Measurements from ENCODE around the gene TBC1D22A.
"Not testable (repeated sequence)": the region's sequence is repeated elsewhere in the genome, so short reads cannot be mapped to it uniquely, and the experiment has no call there.

The TBC1D22A gene

DNA sequence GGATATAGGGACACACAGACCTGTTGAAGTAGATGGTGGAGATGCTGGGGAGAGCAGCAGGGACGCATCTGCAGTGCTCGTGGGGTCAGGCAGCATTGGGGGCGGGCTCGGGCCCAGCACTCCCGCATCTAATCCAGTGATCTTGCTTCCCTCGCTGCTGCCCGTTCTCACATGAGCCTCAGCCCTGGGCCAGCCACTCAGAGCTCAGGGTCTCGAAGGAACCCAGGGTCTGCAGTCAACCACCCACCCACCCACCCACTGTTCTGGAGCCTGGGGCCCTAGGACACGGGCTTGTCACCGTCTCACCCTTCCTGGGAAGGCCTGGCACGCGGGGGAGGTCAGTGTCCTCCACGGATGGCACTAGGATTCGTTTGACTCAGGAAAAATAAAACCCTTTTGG is 406.0 kb downstream of the TBC1D22A start:
- Histone ChIP-seq H3K4me1 (no peaks in the 10 kb centered on the region), H3K9me3 (no peaks in the 10 kb centered on the region), H3K36me3 (peaks cover 9 to 39% (median 18%) of the 10 kb centered on the region in 3 donors), H3K4me3 (no peak overlapping the region), H3K27me3 (no peaks in the 10 kb centered on the region), H3K27ac (no peak overlapping the region)
- intact Hi-C loops (cut with DNase I; ENCODE audit: low total_unique reads), result no loop called here
- TF ChIP-seq, protein P1, sequence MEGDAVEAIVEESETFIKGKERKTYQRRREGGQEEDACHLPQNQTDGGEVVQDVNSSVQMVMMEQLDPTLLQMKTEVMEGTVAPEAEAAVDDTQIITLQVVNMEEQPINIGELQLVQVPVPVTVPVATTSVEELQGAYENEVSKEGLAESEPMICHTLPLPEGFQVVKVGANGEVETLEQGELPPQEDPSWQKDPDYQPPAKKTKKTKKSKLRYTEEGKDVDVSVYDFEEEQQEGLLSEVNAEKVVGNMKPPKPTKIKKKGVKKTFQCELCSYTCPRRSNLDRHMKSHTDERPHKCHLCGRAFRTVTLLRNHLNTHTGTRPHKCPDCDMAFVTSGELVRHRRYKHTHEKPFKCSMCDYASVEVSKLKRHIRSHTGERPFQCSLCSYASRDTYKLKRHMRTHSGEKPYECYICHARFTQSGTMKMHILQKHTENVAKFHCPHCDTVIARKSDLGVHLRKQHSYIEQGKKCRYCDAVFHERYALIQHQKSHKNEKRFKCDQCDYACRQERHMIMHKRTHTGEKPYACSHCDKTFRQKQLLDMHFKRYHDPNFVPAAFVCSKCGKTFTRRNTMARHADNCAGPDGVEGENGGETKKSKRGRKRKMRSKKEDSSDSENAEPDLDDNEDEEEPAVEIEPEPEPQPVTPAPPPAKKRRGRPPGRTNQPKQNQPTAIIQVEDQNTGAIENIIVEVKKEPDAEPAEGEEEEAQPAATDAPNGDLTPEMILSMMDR (IDR thresholded peaks at IDR 0.05), result no peak
- DNase-seq, result peak in 1 of 2 donors; percentile 18

DNA sequence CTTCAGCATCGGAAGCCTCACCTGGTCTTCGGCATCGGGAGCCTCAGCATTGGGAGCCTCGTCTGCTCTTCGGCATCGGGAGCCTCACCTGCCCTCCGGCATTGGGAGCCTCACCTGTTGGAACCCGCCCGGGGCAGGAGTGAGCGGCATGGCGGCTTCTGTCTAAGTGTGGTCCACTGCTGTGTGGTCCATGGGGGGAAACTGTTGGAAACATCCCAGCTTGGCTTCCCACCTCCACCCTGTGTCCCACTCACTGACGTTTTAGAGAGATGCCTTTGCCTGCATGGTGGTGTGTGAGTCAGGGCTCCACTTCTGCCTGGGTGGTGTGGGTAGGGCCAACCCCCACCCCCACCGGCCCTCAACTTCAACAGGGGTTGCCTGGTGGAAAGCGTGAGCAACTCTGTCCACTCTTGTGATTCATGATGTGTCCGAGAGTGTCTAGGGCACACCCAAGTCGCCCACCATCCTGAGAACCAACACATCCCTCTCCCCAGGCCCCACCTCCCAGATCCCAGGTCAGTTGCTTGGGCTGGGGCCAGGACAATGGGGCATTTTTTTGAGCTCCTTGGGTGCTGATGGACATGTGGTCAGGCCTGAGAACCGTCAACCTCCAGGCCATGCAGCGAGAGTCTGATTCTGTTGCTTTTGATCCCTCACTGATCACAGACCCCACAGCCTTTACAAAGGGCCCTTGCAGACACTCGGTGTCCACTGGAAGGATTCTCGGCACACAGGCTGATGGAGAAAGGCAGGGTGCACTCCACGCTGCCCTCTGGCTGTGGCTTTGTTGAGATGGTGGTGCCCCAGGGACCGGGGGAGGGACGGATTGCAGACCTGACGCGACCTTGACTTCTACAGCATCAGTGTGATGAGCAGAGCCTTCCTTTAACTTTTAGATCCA is 406.7 kb downstream of the TBC1D22A start:
- intact Hi-C loops (cut with DNase I; ENCODE audit: low total_unique reads), result no loop called here
- Histone ChIP-seq H3K4me1 (no peaks in the 10 kb centered on the region), H3K27me3 (no peaks in the 10 kb centered on the region), H3K4me3 (no peak overlapping the region), H3K27ac (no peak overlapping the region), H3K9me3 (no peaks in the 10 kb centered on the region), H3K36me3 (peaks cover 16 to 39% (median 25%) of the 10 kb centered on the region in 3 donors)
- peak; percentile 10 to 51 for DNase-seq
- TF ChIP-seq, protein P1 (IDR thresholded peaks at IDR 0.05), result no peak

DNA sequence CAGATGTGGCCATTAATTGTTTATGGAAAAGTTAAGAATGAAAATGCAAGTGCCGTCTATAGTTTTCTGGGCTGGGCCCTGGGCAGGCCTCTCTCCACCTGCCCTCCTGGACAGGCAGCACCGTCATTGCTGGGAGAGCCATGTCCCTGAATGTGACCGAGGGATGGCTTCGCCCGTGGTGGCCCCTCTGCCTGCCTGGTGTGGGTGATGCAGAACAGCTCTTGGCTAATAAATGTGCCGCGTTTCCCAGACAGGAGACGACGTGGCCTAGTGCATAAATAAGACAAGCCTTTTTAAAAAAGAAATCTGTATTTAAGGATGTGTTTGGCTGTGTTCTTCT is 407.3 kb downstream of the TBC1D22A start:
- TF ChIP-seq, protein P1 (IDR thresholded peaks at IDR 0.05), result no peak
- no peaks in the 10 kb centered on the region for H3K27me3 ChIP-seq
- H3K9me3 ChIP-seq, result no peaks in the 10 kb centered on the region
- intact Hi-C loops (cut with DNase I; ENCODE audit: low total_unique reads), result no loop called here
- peaks cover 21 to 44% (median 31%) of the 10 kb centered on the region in 3 donors for H3K36me3 ChIP-seq
- DNase-seq, result peak; percentile 7 to 38
- no peak overlapping the region for H3K4me3 ChIP-seq
- H3K27ac ChIP-seq, result no peak overlapping the region
- no peaks in the 10 kb centered on the region for H3K4me1 ChIP-seq

DNA sequence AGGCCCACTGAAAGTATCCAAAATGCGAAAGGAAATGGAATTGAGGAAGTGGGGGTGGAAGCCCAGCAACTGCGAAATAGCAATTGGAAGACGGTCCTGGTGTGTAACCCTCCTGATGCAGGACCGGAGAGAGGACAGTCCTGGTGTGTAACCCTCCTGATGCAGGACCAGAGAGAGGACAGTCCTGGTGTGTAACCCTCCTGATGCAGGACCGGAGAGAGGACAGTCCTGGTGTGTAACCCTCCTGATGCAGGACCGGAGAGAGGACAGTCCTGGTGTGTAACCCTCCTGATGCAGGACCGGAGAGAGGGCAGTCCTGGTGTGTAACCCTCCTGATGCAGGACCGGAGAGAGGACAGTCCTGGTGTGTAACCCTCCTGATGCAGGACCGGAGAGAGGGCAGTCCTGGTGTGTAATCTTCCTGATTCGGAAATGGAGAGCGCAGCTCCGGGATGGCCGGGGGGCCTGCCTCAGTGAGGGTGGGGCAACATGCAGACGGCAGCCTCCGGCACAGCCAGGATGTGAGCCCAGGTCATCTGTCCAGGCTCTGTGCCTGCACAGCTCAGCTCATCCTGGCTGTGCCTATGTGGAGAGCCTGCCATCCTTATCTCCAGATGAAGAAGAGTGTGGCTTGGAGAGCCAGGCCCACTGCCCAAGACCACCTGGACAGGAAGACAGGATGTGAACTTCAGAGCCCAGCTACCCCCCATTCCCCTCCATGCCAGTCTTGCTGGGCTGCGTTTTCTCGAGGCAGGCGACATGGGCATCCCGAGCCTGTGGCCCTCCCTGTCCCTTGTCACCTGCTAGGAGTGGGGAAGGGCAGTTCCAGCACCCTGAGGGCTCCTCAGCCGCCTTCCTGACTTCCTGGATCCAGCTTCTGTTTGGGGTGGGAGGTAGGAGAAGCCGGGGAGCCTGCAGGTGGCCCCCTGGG is 408.3 kb downstream of the TBC1D22A start:
- intact Hi-C loops (cut with DNase I; ENCODE audit: low total_unique reads); H3K4me3 ChIP-seq: not testable (repeated sequence)
- peaks cover 28 to 55% (median 41%) of the 10 kb centered on the region in 3 donors for H3K36me3 ChIP-seq

DNA sequence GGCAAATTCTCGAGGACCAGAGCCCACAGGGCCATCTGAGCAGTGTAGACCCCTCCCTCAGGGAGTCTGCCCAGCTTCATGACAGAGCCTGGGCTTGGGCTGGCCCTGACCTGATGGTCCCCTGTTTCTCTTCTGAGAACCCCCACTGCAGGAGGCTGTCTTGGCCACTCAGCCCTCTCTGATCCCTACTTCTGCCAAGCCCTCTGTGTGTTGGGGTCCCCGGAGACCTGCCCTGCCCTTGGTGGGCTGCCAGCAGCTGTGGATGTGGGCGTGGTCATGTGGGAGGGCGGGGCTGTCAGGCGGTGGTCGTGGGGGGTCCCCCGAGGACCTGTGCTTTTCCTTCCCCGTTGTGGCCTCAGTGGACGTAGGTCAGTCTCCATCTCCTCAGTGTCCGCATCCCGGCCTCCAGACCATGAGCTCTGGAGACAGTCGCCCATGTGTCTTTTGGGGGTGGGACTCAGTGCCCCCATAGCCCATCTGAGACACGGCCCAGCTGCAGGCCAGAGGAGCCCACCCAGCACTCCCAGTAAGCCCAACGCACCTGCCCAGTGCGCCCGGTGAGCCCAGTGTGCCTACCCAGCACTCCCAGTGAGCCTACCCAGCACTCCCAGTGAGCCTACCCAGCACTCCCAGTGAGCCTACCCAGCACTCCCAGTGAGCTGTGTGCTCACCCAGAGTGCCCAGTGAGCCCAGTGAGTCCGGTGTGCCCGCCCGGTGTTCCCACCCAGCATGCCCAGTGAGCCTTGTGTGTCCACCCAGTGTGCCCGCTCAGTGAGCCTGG is 409.2 kb downstream of the TBC1D22A start:
- DNase-seq, result peak; percentile 15 to 57
- Histone ChIP-seq H3K36me3 (peaks cover 28 to 59% (median 41%) of the 10 kb centered on the region in 3 donors), H3K4me1 (no peaks in the 10 kb centered on the region), H3K27ac (no peak overlapping the region), H3K4me3 (no peak overlapping the region), H3K27me3 (no peaks in the 10 kb centered on the region), H3K9me3 (peaks cover 0 to 2% (median 0%) of the 10 kb centered on the region in 3 donors)
- intact Hi-C loops (cut with DNase I; ENCODE audit: low total_unique reads), result no loop called here
- TF ChIP-seq, protein P1 (IDR thresholded peaks at IDR 0.05), result no peak

More for the DNA sequence above, 408.3 kb downstream of the TBC1D22A start:
- not testable (repeated sequence) for H3K27me3 ChIP-seq, H3K9me3 ChIP-seq, H3K4me1 ChIP-seq, H3K27ac ChIP-seq
- DNase-seq, result peak; percentile 15 to 44
